ENCODE results near the gene TEN1. TPM values are rescaled to one million over a fixed set of nuclear protein-coding genes. Genes with fewer than 3 reads are reported as not detected.
A peak's percentile ranks its signal among the peaks of the same experiment; 100 is the strongest.

The TEN1 gene
- total and polyA plus RNA-seq, 7 donors: 3.4 to 21.1 (median 8.8) TPM

- 96 to 98% (median 96%) methylated on average over 11 to 12 of the region's 12 CpGs for WGBS, 3 donors
- intact Hi-C loops (cut with DNase I): no loop called here
- Histone ChIP-seq H3K4me3 (no peak overlapping the region), H3K27ac (no peak overlapping the region), H3K9me3 (no peaks in the 10 kb centered on the region), H3K4me1 (no peaks in the 10 kb centered on the region), H3K27me3 (ENCODE audit: insufficient read depth in 3 of 3, low read length in 2 of 3) (no peaks in the 10 kb centered on the region), H3K36me3 (ENCODE audit: insufficient read depth in 1 of 2, low read depth in 1 of 2) (peaks cover 0 to 4% of the 10 kb centered on the region in 2 donors)
- ATAC-seq (no peak), DNase-seq (no peak)
- no peak for TF ChIP-seq CTCF (IDR thresholded peaks at IDR 0.05)
These were observed 23.1 kb downstream of the TEN1 start for GRCh38 chr17:76002100-76002499.

GRCh38 chr17:76003915-76004314 lies 24.9 kb downstream of the TEN1 start:
- no peaks in the 10 kb centered on the region for H3K4me1 ChIP-seq
- 31 to 63% (median 49%) methylated on average over 6 of the region's 6 CpGs for WGBS, 3 donors
- ATAC-seq: peak in 3 of 4 donors; percentile 44 to 61 (median 54)
- no peak for DNase-seq
- H3K4me3 ChIP-seq: no peak overlapping the region
- no peak overlapping the region for H3K27ac ChIP-seq
- H3K27me3 ChIP-seq (ENCODE audit: insufficient read depth in 3 of 3, low read length in 2 of 3): no peaks in the 10 kb centered on the region
- intact Hi-C loops (cut with DNase I): loop anchor here in 1 of 2 donors (2.0 kb wide), 1 partner anchor 99 kb away; the partner anchor contains the start of gene MRPL38
- H3K9me3 ChIP-seq: no peaks in the 10 kb centered on the region
- TF ChIP-seq CTCF (IDR thresholded peaks at IDR 0.05): no peak
- H3K36me3 ChIP-seq (ENCODE audit: insufficient read depth in 1 of 2, low read depth in 1 of 2): peaks cover 0 to 4% of the 10 kb centered on the region in 2 donors

- intact Hi-C loops (cut with DNase I): loop anchor here (1.0 to 2.0 kb wide), 2 partner anchors 100 kb away; partner anchors contain the start of gene MRPL38 (in 1 of the 2)
- DNase-seq (no peak), ATAC-seq (peak in 1 of 4 donors; percentile 10)
- H3K27ac ChIP-seq: no peak overlapping the region
- peaks cover 0 to 4% of the 10 kb centered on the region in 2 donors for H3K36me3 ChIP-seq (ENCODE audit: insufficient read depth in 1 of 2, low read depth in 1 of 2)
- H3K4me3 ChIP-seq: no peak overlapping the region
- WGBS, 3 donors: 59 to 62% (median 60%) methylated on average over 8 of the region's 8 CpGs
- no peaks in the 10 kb centered on the region for H3K9me3 ChIP-seq
- H3K4me1 ChIP-seq: no peaks in the 10 kb centered on the region
- no peaks in the 10 kb centered on the region for H3K27me3 ChIP-seq (ENCODE audit: insufficient read depth in 3 of 3, low read length in 2 of 3)
- no peak for TF ChIP-seq CTCF (IDR thresholded peaks at IDR 0.05)
These were observed 25.8 kb downstream of the TEN1 start for GRCh38 chr17:76004750-76005262.

GRCh38 chr17:76005263-76006149 lies 26.5 kb downstream of the TEN1 start:
- ATAC-seq (peak; percentile 68 to 87 (median 74)), DNase-seq (peak; percentile 65 to 84)
- intact Hi-C loops (cut with DNase I): loop anchor here (1.0 to 2.0 kb wide), 2 partner anchors 100 to 101 kb away; partner anchors contain the start of gene MRPL38 (in 1 of the 2)
- TF ChIP-seq CTCF (IDR thresholded peaks at IDR 0.05): peak; percentile 77
- H3K9me3 ChIP-seq: no peaks in the 10 kb centered on the region
- H3K4me1 ChIP-seq: no peaks in the 10 kb centered on the region
- 28 to 35% (median 30%) methylated on average over 16 of the region's 16 CpGs for WGBS, 3 donors
- no peaks in the 10 kb centered on the region for H3K36me3 ChIP-seq (ENCODE audit: insufficient read depth in 1 of 2, low read depth in 1 of 2)
- H3K27me3 ChIP-seq (ENCODE audit: insufficient read depth in 3 of 3, low read length in 2 of 3): no peaks in the 10 kb centered on the region
- no peak overlapping the region for H3K27ac ChIP-seq
- no peak overlapping the region for H3K4me3 ChIP-seq

Measured in psoas muscle (tissue), 8 donors.